Chondrocyte (in vitro differentiated cells): ENCODE measurements around the gene PIEZO2. TPM values are rescaled to one million over a fixed set of nuclear protein-coding genes. Genes with fewer than 3 reads are reported as not detected.
A peak's percentile ranks its signal among the peaks of the same experiment; 100 is the strongest.

ENCODE experiments used
- DNase-seq: peaks from one replicate; pipeline ENCODE4 v3.0.0; 2021; ENCODE audit warnings: mixed read lengths, low spot score
- H3K27ac Mint-ChIP-seq: one replicate; pipeline ENCODE4 v1.8.0; 2021; ENCODE audit warnings: mild to moderate bottlenecking, moderate library complexity, mixed read lengths; ENCODE audit not compliant: unreplicated experiment
- H3K27me3 Mint-ChIP-seq: 2 replicates; pipeline ENCODE4 v1.8.0; 2021; ENCODE audit warnings: low read depth, mixed read lengths
- H3K36me3 Mint-ChIP-seq: 2 replicates; pipeline ENCODE4 v1.8.0; 2021; ENCODE audit warnings: low read depth, mixed read lengths
- H3K4me1 Mint-ChIP-seq: 2 replicates; pipeline ENCODE4 v1.8.0; 2021; ENCODE audit warnings: low read depth, mild to moderate bottlenecking, mixed read lengths
- H3K4me3 Mint-ChIP-seq: one replicate; pipeline ENCODE4 v1.8.0; 2021; ENCODE audit warnings: mild to moderate bottlenecking, moderate library complexity, mixed read lengths; ENCODE audit not compliant: unreplicated experiment
- H3K9me3 Mint-ChIP-seq: 2 replicates; pipeline ENCODE4 v1.8.0; 2021; ENCODE audit warnings: low read depth, mixed read lengths
- total RNA-seq: library from RNA; stranded (reverse); gene quantifications from 3 replicates; pipeline ENCODE4 v1.2.1, GENCODE V29; 2021
- TF ChIP-seq, protein P1 (sequence below): fragments of 200-600 bp; sonication (generic); IDR thresholded peaks from 2 replicates; pipeline ENCODE4 v1.5.0; 2021; ENCODE audit warnings: antibody characterized with exemption, mild to moderate bottlenecking, moderate library complexity

Gene PIEZO2
- total RNA-seq, 1 donor from 2014 or later, result 142 TPM

DNA sequence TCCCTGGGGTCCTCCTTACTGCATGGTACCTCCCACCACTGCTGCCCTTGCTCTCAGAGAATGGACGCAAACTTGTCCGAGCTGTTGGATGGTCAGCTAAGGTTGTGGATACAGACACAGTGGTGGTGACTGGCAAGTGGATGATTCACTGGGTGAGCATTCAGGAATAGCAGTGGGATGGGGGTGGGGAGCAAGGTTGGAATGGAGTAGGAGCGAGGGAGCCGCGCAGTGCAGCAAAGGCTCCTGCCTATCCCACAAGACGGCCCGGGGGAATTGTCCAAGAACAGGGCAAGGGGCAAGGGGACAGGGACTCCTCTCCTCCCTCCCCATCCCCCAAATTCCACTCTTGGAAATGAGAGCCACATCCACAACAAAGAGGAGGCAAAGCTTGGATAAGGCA lies 102.2 kb downstream of the PIEZO2 start:
- Mint-ChIP-seq H3K27me3 (no peaks in the 10 kb centered on the region), H3K27ac (peak overlapping the region; percentile 83), H3K4me1 (peaks cover 67% of the 10 kb centered on the region), H3K36me3 (peaks cover 3% of the 10 kb centered on the region), H3K4me3 (peak overlapping the region; percentile 21), H3K9me3 (no peaks in the 10 kb centered on the region)
- TF ChIP-seq, protein P1, sequence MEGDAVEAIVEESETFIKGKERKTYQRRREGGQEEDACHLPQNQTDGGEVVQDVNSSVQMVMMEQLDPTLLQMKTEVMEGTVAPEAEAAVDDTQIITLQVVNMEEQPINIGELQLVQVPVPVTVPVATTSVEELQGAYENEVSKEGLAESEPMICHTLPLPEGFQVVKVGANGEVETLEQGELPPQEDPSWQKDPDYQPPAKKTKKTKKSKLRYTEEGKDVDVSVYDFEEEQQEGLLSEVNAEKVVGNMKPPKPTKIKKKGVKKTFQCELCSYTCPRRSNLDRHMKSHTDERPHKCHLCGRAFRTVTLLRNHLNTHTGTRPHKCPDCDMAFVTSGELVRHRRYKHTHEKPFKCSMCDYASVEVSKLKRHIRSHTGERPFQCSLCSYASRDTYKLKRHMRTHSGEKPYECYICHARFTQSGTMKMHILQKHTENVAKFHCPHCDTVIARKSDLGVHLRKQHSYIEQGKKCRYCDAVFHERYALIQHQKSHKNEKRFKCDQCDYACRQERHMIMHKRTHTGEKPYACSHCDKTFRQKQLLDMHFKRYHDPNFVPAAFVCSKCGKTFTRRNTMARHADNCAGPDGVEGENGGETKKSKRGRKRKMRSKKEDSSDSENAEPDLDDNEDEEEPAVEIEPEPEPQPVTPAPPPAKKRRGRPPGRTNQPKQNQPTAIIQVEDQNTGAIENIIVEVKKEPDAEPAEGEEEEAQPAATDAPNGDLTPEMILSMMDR, result no peak
- peak; percentile 60 for DNase-seq

- Mint-ChIP-seq H3K4me3 (no peak overlapping the region), H3K9me3 (no peaks in the 10 kb centered on the region), H3K27ac (peak overlapping the region; percentile 50), H3K4me1 (peaks cover 70% of the 10 kb centered on the region), H3K27me3 (no peaks in the 10 kb centered on the region), H3K36me3 (peaks cover 3% of the 10 kb centered on the region)
- DNase-seq, result no peak
- TF ChIP-seq, protein P1, result no peak
Observed at GRCh38 chr18:11046140-11046539, 103.2 kb downstream of the PIEZO2 start.

DNA sequence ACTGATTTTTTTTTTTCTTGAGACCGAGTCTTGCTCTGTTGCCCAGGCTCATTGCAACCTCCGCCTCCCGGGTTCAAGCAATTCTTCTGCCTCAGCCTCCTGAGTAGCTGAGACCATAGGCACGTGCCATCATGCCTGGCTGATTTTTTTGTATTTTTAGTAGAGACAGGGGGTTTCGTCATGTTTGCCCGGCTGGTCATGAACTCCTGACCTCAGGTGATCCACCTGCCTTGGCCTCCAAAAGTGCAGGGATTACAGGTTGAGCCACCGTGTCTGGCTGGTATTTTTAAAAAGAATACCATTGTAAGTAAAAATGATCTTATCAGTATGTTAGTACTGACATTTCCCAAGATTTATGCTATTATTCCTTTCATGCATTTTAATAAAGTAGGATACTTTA lies 105.7 kb downstream of the PIEZO2 start:
- DNase-seq, result no peak
- Mint-ChIP-seq H3K4me1 (peaks cover 59% of the 10 kb centered on the region), H3K27me3 (no peaks in the 10 kb centered on the region), H3K27ac (no peak overlapping the region), H3K9me3 (no peaks in the 10 kb centered on the region), H3K36me3 (peaks cover 3% of the 10 kb centered on the region), H3K4me3 (no peak overlapping the region)
- TF ChIP-seq, protein P1, result no peak

DNA sequence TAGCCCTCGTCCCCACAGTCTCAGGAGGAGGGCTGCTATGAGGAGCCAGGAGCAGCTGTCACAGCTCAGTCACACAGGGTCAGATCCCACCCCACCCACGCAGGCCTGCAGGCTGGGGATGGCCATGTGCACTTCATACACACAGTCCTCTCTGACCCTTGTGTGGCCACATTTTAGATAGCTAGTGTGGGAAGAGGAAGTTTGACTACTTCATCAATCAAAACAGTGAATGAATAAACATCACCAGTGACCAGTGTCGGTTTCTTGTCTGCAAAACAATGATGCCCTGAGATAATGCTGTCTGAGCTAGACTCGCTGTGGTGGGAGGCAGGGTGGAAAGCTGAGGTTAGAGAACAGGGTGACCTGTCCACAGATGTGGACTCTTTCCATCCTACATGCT lies 107.1 kb downstream of the PIEZO2 start:
- Mint-ChIP-seq H3K4me1 (peaks cover 59% of the 10 kb centered on the region), H3K36me3 (peaks cover 3% of the 10 kb centered on the region), H3K9me3 (no peaks in the 10 kb centered on the region), H3K4me3 (no peak overlapping the region), H3K27ac (peak overlapping the region; percentile 23), H3K27me3 (no peaks in the 10 kb centered on the region)
- DNase-seq, result no peak
- TF ChIP-seq, protein P1, result no peak

- H3K36me3 Mint-ChIP-seq, result peaks cover 3% of the 10 kb centered on the region
- TF ChIP-seq, protein P1, result peak; percentile 97
- no peaks in the 10 kb centered on the region for H3K9me3 Mint-ChIP-seq
- peak overlapping the region; percentile 70 for H3K27ac Mint-ChIP-seq
- H3K4me3 Mint-ChIP-seq, result no peak overlapping the region
- peaks cover 55% of the 10 kb centered on the region for H3K4me1 Mint-ChIP-seq
- H3K27me3 Mint-ChIP-seq, result no peaks in the 10 kb centered on the region
- DNase-seq, result no peak
Observed at GRCh38 chr18:11040823-11041656, 108.3 kb downstream of the PIEZO2 start.
